HEK293 (cell line): ENCODE data around the gene SMAD4.
A peak's percentile ranks its signal among the peaks of the same experiment; 100 is the strongest.

Experiments used
- CTCF ChIA-PET: fragments of 350-600 bp; formaldehyde crosslinking; extraction: SDS; loops from one replicate; lab custom pipeline; 2021; ENCODE audit warnings: antibody characterized with exemption; lab: Yijun Ruan, JAX
- POLR2A ChIA-PET: fragments of 300-600 bp; formaldehyde crosslinking; extraction: SDS; loops from one replicate; lab custom pipeline; 2020; ENCODE audit warnings: antibody characterized with exemption, inconsistent platforms; lab: Yijun Ruan, JAX
- H3K27ac ChIP-seq: fragments of 200-500 bp; sonication (Bioruptor generic); 2 replicates; pipeline ENCODE4 v1.5.1; 2014; ENCODE audit warnings: low read depth, low read length, control low read depth, inconsistent platforms; ENCODE audit errors: extremely low read depth
- H3K36me3 ChIP-seq, 2 experiments: fragments of 200-500 bp in 1 of 2; sonication (Bioruptor generic) in 1 of 2; 1 replicate in 1 of 2; 2 replicates in 1 of 2; pipeline ENCODE4 v1.5.1; 2014 to 2017; ENCODE audit warnings: inconsistent platforms in 2 of 2, low read length in 2 of 2; ENCODE audit not compliant: control insufficient read depth in 2 of 2, insufficient read depth in 1 of 2
- H3K4me1 ChIP-seq: fragments of 200-500 bp; sonication (Bioruptor generic); 2 replicates; pipeline ENCODE4 v1.5.1; 2014; ENCODE audit warnings: mild to moderate bottlenecking, low read length, inconsistent platforms; ENCODE audit not compliant: control insufficient read depth, insufficient read depth
- H3K4me3 ChIP-seq: 2 replicates; pipeline ENCODE4 v1.5.1; 2011; ENCODE audit warnings: low read depth, mild to moderate bottlenecking, control low read depth, low read length, moderate library complexity
- H3K9me3 ChIP-seq: fragments of 200-500 bp; sonication (Bioruptor generic); 2 replicates; pipeline ENCODE4 v1.5.1; 2014; ENCODE audit warnings: low read depth, low read length, inconsistent platforms; ENCODE audit not compliant: control insufficient read depth, insufficient read depth
- ATF2 ChIP-seq: fragments of 450-650 bp; formaldehyde crosslinking; IDR thresholded peaks from 2 replicates; pipeline ENCODE4 v1.5.1; 2016; ENCODE audit warnings: missing biosample characterization, missing genetic modification characterization, low read depth
- INSM2 ChIP-seq: fragments of 450-650 bp; formaldehyde crosslinking; IDR thresholded peaks from 2 replicates; pipeline ENCODE4 v1.5.1; 2016; ENCODE audit warnings: missing biosample characterization, missing genetic modification characterization
- MEIS1 ChIP-seq: sonication (generic); formaldehyde crosslinking; IDR thresholded peaks from 2 replicates; pipeline ENCODE4 v1.8.1; 2022; ENCODE audit warnings: missing genetic modification reagents, mild to moderate bottlenecking, borderline replicate concordance
- OSR2 ChIP-seq: fragments of 450-650 bp; formaldehyde crosslinking; IDR thresholded peaks from 2 replicates; pipeline ENCODE4 v1.5.1; 2016; ENCODE audit warnings: missing biosample characterization, missing genetic modification characterization
- PRDM1 ChIP-seq: fragments of 450-650 bp; formaldehyde crosslinking; IDR thresholded peaks from 2 replicates; pipeline ENCODE4; 2016; ENCODE audit warnings: missing biosample characterization, missing genetic modification characterization
- SP7 ChIP-seq: fragments of 450-650 bp; formaldehyde crosslinking; IDR thresholded peaks from 2 replicates; pipeline ENCODE4 v1.5.1; 2016; ENCODE audit warnings: missing biosample characterization, missing genetic modification characterization
- WT1 ChIP-seq: fragments of 450-650 bp; formaldehyde crosslinking; IDR thresholded peaks from 2 replicates; pipeline ENCODE4 v1.5.1; 2016; ENCODE audit warnings: missing biosample characterization, missing genetic modification characterization
- ZBTB1 ChIP-seq: fragments of 450-650 bp; formaldehyde crosslinking; IDR thresholded peaks from 2 replicates; pipeline ENCODE4 v1.5.1; 2016; ENCODE audit warnings: missing biosample characterization, missing genetic modification characterization
- ZBTB17 ChIP-seq: fragments of 450-650 bp; formaldehyde crosslinking; IDR thresholded peaks from 2 replicates; pipeline ENCODE4 v1.5.1; 2016; ENCODE audit warnings: missing biosample characterization, missing genetic modification characterization
- ZFP3 ChIP-seq: fragments of 450-650 bp; formaldehyde crosslinking; IDR thresholded peaks from 2 replicates; pipeline ENCODE4 v1.5.1; 2016; ENCODE audit warnings: low read depth, missing biosample characterization, missing genetic modification characterization
- ZFP37 ChIP-seq: fragments of 450-650 bp; formaldehyde crosslinking; IDR thresholded peaks from 2 replicates; pipeline ENCODE4 v1.5.1; 2016; ENCODE audit warnings: missing biosample characterization, missing genetic modification characterization
- ZNF121 ChIP-seq: fragments of 450-650 bp; formaldehyde crosslinking; IDR thresholded peaks from 2 replicates; pipeline ENCODE4 v1.5.1; 2016; ENCODE audit warnings: missing biosample characterization, missing genetic modification characterization
- ZNF138 ChIP-seq: fragments of 450-650 bp; formaldehyde crosslinking; IDR thresholded peaks from 2 replicates; pipeline ENCODE4 v1.5.1; 2016; ENCODE audit warnings: missing biosample characterization, missing genetic modification characterization, borderline replicate concordance
- ZNF157 ChIP-seq: fragments of 450-650 bp; formaldehyde crosslinking; IDR thresholded peaks from 2 replicates; pipeline ENCODE4 v1.5.1; 2016; ENCODE audit warnings: missing biosample characterization, missing genetic modification characterization
- ZNF184 ChIP-seq: fragments of 450-650 bp; IDR thresholded peaks from 2 replicates; pipeline ENCODE4 v1.5.1; 2018; ENCODE audit warnings: missing biosample characterization, mild to moderate bottlenecking, missing genetic modification characterization
- ZNF19 ChIP-seq: fragments of 450-650 bp; formaldehyde crosslinking; IDR thresholded peaks from 2 replicates; pipeline ENCODE4; 2016; ENCODE audit warnings: missing biosample characterization, missing genetic modification characterization, low read depth
- ZNF280C ChIP-seq: fragments of 450-650 bp; formaldehyde crosslinking; IDR thresholded peaks from 2 replicates; pipeline ENCODE4 v1.5.1; 2016; ENCODE audit warnings: missing biosample characterization, missing genetic modification characterization
- ZNF350 ChIP-seq: fragments of 450-650 bp; formaldehyde crosslinking; IDR thresholded peaks from 2 replicates; pipeline ENCODE4 v1.5.0; 2017; ENCODE audit warnings: missing biosample characterization, mild to moderate bottlenecking, missing genetic modification characterization
- ZNF354C ChIP-seq: fragments of 450-650 bp; formaldehyde crosslinking; IDR thresholded peaks from 2 replicates; pipeline ENCODE4 v1.5.1; 2016; ENCODE audit warnings: missing biosample characterization, missing genetic modification characterization, low read depth, borderline replicate concordance
- ZNF580 ChIP-seq: fragments of 450-650 bp; formaldehyde crosslinking; IDR thresholded peaks from 2 replicates; pipeline ENCODE4 v1.5.1; 2016; ENCODE audit warnings: missing biosample characterization, missing genetic modification characterization
- ZNF629 ChIP-seq: fragments of 450-650 bp; formaldehyde crosslinking; IDR thresholded peaks from 2 replicates; pipeline ENCODE4 v1.5.1; 2017; ENCODE audit warnings: missing biosample characterization, missing genetic modification characterization
- ZNF664 ChIP-seq: fragments of 450-650 bp; formaldehyde crosslinking; IDR thresholded peaks from 2 replicates; pipeline ENCODE4 v1.5.1; 2016; ENCODE audit warnings: missing biosample characterization, missing genetic modification characterization
- ZNF670 ChIP-seq: fragments of 450-650 bp; formaldehyde crosslinking; IDR thresholded peaks from 2 replicates; pipeline ENCODE4 v1.5.1; 2016; ENCODE audit warnings: missing biosample characterization, missing genetic modification characterization, low read depth
- ZNF843 ChIP-seq: fragments of 450-650 bp; formaldehyde crosslinking; IDR thresholded peaks from 2 replicates; pipeline ENCODE4 v1.5.1; 2016; ENCODE audit warnings: missing biosample characterization, missing genetic modification characterization

Gene SMAD4

GRCh38 chr18:51072586-51073313 is 42.7 kb downstream of the SMAD4 start:
- CTCF ChIA-PET: no interaction called here
- no peaks in the 10 kb centered on the region for H3K9me3 ChIP-seq
- no peak overlapping the region for H3K27ac ChIP-seq
- peaks cover 32 to 47% of the 10 kb centered on the region in 2 experiments for H3K36me3 ChIP-seq
- no peak for TF ChIP-seq ZNF157 (tag by site-specific recombination)
- TF ChIP-seq INSM2 (tag by site-specific recombination): no peak
- TF ChIP-seq SP7 (tag by site-specific recombination): peak; percentile 68; the same call in 1 of the 2 replicates
- no peak for TF ChIP-seq ZNF19 (tag by site-specific recombination)
- no peak for TF ChIP-seq ZNF280C (tag by site-specific recombination)
- no peak for TF ChIP-seq ZNF138 (tag by site-specific recombination)
- TF ChIP-seq ZNF580: no peak
- TF ChIP-seq WT1 (tag by site-specific recombination): peak; percentile 75
- TF ChIP-seq ZFP3 (tag by site-specific recombination): no peak
- no peak for TF ChIP-seq ZNF670 (tag by site-specific recombination)
- TF ChIP-seq ZBTB1: no peak
- no peak for TF ChIP-seq ZNF354C (tag by site-specific recombination)
- no peak for TF ChIP-seq ZNF184 (tag by site-specific recombination)
- peak; percentile 37; the same call in 1 of the 2 replicates for TF ChIP-seq ZNF664
- peak; percentile 18; the same call in 1 of the 2 replicates for TF ChIP-seq OSR2 (tag by site-specific recombination)
- no peak for TF ChIP-seq ATF2 (tag by site-specific recombination)
- TF ChIP-seq ZNF121: no peak
- TF ChIP-seq, all 188 proteins: peak for 4
- Histone ChIP-seq H3K4me1 (no peaks in the 10 kb centered on the region), H3K4me3 (no peak overlapping the region)
- POLR2A ChIA-PET: no interaction called here

GRCh38 chr18:51074605-51075004 is 44.6 kb downstream of the SMAD4 start:
- ChIA-PET POLR2A (interaction anchor here (0.7 kb wide), 2 partner anchors 15 to 1051 kb away, joined by 3 to 5 read pairs; no protein-coding TSS in a partner anchor), CTCF (no interaction called here)
- Histone ChIP-seq H3K4me1 (no peaks in the 10 kb centered on the region), H3K36me3 (peaks cover 31 to 55% of the 10 kb centered on the region in 2 experiments), H3K27ac (no peak overlapping the region), H3K4me3 (no peak overlapping the region), H3K9me3 (no peaks in the 10 kb centered on the region)
- no peak for TF ChIP-seq ZNF629
- no peak for TF ChIP-seq ZFP37 (tag by site-specific recombination)
- TF ChIP-seq ZBTB17: no peak
- no peak for TF ChIP-seq MEIS1
- no peak for TF ChIP-seq ZNF350
- TF ChIP-seq PRDM1 (tag by site-specific recombination): no peak
- TF ChIP-seq ZNF843: no peak
- TF ChIP-seq, all 188 proteins: peak for 0
